Ishikawa (cell line): ENCODE data around the gene SCD5.

Experiments used
- CEBPB ChIP-seq: IDR thresholded peaks from 2 replicates; pipeline ENCODE4 v1.6.1; 2012
- CREB1 ChIP-seq: IDR thresholded peaks from 2 replicates; pipeline ENCODE4 v1.6.1; 2012; ENCODE audit warnings: low read depth
- EGR1 ChIP-seq: IDR thresholded peaks from 2 replicates; pipeline ENCODE4 v1.6.1; 2012
- EP300 ChIP-seq: IDR thresholded peaks from 2 replicates; pipeline ENCODE4 v1.6.1; 2012; ENCODE audit warnings: borderline replicate concordance
- FOXM1 ChIP-seq: IDR thresholded peaks from 2 replicates; pipeline ENCODE4 v1.6.1; 2012; ENCODE audit warnings: low read depth, borderline replicate concordance
- NFIC ChIP-seq: IDR thresholded peaks from 2 replicates; pipeline ENCODE4 v1.6.1; 2012
- RAD21 ChIP-seq: IDR thresholded peaks from 2 replicates; pipeline ENCODE4 v1.6.1; 2012; ENCODE audit warnings: low read depth
- TAF1 ChIP-seq: IDR thresholded peaks from 2 replicates; pipeline ENCODE4 v1.6.1; 2012; ENCODE audit warnings: low read depth, mild to moderate bottlenecking
- TCF12 ChIP-seq: IDR thresholded peaks from 2 replicates; pipeline ENCODE4 v1.6.1; 2012; ENCODE audit warnings: low read depth
- TEAD4 ChIP-seq: IDR thresholded peaks from 2 replicates; pipeline ENCODE4 v1.6.1; 2012
- YY1 ChIP-seq: IDR thresholded peaks from 2 replicates; pipeline ENCODE4 v1.6.1; 2012; ENCODE audit warnings: low read depth
- ZBTB7A ChIP-seq: IDR thresholded peaks from 2 replicates; pipeline ENCODE4 v1.6.1; 2012; ENCODE audit warnings: low read depth
- TF ChIP-seq, protein P1 (sequence below): IDR thresholded peaks from 2 replicates; pipeline ENCODE4 v1.6.1; 2012; ENCODE audit warnings: low read depth, mild to moderate bottlenecking
- TF ChIP-seq, protein P2 (sequence below): IDR thresholded peaks from 2 replicates; pipeline ENCODE4 v1.6.1; 2012
- TF ChIP-seq, protein P3 (sequence below): IDR thresholded peaks from 2 replicates; pipeline ENCODE4 v1.6.1; 2012

The SCD5 gene

DNA sequence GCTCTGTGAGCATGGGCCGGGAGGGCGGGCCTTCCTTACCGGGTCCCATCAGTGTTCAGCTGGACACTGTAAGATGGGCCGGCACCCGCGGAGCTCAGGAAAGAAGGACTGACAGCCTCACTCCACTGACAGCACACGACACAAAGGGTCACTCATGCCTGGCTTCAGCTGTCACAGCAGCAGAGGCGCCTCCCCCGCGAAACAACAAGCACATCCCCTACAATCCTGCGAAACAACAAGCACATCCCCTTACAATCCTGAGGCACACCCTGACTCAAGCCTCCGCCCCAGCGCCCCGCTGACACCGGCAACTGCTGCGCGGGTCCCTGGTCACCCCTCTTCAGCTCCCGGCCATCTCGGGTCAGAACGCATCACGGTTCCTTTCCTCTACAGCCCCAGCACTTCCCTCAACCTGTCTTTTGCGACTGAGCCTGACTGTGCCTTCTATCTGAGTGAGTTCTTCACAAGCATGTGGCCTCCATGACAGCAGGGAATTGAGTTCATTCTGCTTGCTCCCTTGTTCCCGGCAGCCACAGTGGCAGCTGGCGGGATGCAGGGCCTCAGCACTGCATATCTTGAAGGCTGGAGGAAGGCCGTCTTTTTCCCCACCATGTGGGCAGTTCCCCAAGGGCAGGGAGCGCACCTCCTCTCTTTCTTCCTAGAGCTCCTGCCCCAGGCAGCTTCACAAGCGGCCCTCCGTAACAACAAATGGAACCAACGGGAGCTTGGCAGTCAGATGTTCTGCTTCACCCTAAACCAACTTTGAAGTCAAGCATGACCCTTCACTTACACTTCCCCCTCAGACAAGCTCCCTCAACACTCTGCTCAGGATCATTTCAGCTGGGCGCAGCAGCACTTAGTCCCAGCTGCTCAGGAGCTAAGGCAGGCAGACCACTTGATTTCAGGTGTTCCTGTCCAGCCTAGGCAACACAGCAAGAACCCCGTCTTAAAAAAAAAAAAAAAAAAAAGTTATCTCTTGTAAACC, 39.6 kb downstream of the SCD5 start:
- TF ChIP-seq TAF1 (no peak), ZBTB7A (no peak)
- TF ChIP-seq, protein P1, sequence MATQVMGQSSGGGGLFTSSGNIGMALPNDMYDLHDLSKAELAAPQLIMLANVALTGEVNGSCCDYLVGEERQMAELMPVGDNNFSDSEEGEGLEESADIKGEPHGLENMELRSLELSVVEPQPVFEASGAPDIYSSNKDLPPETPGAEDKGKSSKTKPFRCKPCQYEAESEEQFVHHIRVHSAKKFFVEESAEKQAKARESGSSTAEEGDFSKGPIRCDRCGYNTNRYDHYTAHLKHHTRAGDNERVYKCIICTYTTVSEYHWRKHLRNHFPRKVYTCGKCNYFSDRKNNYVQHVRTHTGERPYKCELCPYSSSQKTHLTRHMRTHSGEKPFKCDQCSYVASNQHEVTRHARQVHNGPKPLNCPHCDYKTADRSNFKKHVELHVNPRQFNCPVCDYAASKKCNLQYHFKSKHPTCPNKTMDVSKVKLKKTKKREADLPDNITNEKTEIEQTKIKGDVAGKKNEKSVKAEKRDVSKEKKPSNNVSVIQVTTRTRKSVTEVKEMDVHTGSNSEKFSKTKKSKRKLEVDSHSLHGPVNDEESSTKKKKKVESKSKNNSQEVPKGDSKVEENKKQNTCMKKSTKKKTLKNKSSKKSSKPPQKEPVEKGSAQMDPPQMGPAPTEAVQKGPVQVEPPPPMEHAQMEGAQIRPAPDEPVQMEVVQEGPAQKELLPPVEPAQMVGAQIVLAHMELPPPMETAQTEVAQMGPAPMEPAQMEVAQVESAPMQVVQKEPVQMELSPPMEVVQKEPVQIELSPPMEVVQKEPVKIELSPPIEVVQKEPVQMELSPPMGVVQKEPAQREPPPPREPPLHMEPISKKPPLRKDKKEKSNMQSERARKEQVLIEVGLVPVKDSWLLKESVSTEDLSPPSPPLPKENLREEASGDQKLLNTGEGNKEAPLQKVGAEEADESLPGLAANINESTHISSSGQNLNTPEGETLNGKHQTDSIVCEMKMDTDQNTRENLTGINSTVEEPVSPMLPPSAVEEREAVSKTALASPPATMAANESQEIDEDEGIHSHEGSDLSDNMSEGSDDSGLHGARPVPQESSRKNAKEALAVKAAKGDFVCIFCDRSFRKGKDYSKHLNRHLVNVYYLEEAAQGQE = no peak

DNA sequence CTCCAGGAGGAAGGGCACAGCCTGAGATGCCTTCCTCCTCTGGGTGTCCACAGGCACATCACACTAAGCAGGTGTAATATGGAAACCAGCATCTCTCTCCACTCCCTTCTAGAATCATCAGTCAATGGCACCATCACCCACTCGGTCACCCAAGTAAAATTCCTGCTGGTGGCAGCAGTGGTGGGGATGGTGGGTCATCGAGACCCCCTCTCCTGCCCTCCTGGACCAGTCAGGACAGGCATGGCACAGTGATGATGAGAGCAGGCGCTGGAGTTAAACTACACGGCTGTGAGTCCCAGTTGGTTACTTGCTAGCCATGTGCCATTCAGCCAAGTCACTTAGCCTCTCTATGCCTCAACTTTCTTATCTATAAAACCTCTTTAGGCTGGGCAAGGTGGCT, 42.5 kb downstream of the SCD5 start:
- TF ChIP-seq CREB1 = no peak
- no peak for TF ChIP-seq YY1
- TF ChIP-seq NFIC = no peak
- TF ChIP-seq ZBTB7A = no peak
- TF ChIP-seq, protein P1 = no peak
- TF ChIP-seq, protein P2, sequence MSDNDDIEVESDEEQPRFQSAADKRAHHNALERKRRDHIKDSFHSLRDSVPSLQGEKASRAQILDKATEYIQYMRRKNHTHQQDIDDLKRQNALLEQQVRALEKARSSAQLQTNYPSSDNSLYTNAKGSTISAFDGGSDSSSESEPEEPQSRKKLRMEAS = no peak
- no peak for TF ChIP-seq EP300
- no peak for TF ChIP-seq TEAD4
- TF ChIP-seq, protein P3, sequence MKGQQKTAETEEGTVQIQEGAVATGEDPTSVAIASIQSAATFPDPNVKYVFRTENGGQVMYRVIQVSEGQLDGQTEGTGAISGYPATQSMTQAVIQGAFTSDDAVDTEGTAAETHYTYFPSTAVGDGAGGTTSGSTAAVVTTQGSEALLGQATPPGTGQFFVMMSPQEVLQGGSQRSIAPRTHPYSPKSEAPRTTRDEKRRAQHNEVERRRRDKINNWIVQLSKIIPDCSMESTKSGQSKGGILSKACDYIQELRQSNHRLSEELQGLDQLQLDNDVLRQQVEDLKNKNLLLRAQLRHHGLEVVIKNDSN = no peak
- TF ChIP-seq EGR1 = no peak
- TF ChIP-seq TAF1 = no peak
- TF ChIP-seq RAD21 = no peak
- no peak for TF ChIP-seq CEBPB
- TF ChIP-seq TCF12 = no peak
- TF ChIP-seq FOXM1 = no peak

DNA sequence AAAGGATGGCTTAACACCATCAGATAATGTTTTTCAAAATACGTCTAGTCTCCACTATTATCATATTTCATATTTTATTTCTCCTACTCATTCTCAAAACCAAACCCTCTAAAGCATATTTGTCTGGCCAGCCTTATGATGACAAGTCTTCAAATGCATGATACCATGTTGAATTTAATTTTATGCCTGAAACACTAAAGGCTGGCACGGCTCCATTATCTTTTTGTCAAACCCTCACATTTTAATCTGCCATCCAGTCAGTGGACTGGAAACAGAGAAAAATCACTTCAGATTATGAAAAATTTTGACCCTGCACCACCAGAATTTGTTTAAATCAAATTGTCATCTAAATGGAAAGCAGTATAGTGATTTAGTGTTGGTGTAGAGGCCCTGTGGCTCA, 42.9 kb downstream of the SCD5 start:
- TF ChIP-seq CEBPB = no peak
- TF ChIP-seq, protein P3 = no peak
- no peak for TF ChIP-seq TEAD4
- TF ChIP-seq YY1 = no peak
- TF ChIP-seq FOXM1 = no peak
- no peak for TF ChIP-seq RAD21
- TF ChIP-seq, protein P1 = no peak
- no peak for TF ChIP-seq EP300
- TF ChIP-seq NFIC = no peak
- no peak for TF ChIP-seq TCF12
- no peak for TF ChIP-seq CREB1

DNA sequence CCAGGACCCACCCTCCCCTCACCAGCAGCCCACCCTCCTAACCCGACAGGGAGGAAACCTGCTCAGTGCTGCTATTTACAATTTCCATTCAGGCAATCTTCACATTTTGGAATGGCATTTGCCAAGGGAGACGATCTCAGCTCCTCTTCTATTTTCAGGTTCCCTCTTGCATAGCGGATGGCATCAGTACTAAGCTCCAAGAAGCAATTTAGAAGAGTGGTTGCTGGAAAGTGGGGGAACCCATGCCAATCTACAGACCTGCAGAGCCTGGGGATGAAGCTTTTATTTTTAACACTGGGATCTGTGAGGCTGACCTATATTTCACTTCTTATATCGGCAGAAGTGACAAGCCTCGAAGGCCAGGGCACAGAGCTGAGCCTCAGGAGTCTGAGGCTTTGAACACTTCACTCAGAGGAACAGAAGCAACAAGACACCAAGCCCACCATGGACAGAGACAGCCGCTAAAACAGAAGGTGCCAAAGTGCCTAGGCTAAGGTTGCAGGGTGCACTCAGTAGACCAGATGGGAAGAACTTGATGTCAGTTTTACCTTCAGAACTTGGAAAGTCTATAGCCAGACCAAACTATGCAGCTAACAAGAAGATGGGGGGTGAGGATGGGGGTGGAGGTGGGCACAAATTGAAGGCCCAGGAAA, 44.0 kb downstream of the SCD5 start:
- TF ChIP-seq, protein P1 = peak; percentile 59
- TF ChIP-seq EP300 = no peak
